ENCODE measurements around the gene FSD2.
"Not testable (repeated sequence)": the region's sequence is repeated elsewhere in the genome, so short reads cannot be mapped to it uniquely, and the experiment has no call there.

Gene FSD2

DNA sequence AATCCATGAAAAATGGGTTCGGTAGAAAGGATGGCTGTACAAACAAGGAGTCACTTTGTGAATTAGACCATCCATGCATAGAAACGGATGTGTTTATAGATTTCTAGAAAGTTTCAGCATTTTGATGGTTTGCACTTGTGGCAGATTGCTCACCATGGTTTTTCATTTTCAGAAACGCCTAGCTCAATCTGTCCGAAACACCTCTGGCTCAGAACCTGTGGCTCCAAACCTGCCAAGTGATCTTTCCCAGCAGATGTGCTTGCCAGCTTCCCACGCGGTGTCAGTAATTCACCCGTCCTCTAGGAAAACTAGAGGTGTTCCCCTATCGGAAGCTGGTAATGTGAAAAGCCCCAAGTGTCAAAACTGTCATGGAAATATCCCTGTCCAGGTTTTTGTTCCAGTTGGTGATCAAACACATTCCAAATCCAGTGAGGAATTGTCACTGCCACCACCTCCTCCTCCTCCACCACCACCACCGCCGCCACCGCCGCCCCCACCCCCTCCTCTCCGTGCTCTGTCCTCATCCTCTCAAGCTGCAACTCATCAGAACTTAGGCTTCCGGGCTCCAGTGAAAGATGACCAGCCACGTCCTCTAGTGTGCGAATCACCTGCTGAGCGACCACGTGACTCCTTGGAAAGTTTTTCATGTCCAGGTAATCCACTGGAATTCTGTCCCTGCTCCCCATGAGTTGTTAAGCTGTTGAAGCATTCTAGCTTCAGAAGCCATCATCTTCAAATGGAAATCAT is 24.7 kb upstream of the FSD2 start:
- no peak for DNase-seq (ENCODE audit: low spot score)

DNA sequence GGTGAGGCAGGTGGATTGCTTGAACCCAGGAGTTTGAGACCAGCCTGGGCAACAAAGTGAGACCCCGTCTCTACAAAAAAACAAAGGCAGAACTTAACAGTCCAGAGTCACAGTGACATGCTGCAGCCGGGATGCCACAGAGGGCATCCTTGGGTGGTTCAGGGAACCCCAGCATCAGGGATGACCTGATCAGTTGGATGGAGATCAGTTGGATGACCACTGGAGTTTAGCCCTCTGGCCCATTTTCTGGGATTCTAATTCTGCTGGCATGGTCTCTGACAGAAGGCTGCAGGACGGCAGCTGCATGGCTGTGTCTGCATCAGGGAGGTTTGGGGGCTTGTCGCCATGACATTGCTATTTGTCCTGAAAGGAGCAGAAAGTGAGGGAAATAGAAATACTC is 23.4 kb upstream of the FSD2 start:
- DNase-seq (ENCODE audit: low spot score): no peak

GRCh38 chr15:82828075-82828474 is 22.2 kb upstream of the FSD2 start:
- DNase-seq (ENCODE audit: low spot score): no peak

GRCh38 chr15:82823049-82823448 is 17.2 kb upstream of the FSD2 start:
- DNase-seq (ENCODE audit: low spot score): no peak

- not testable (repeated sequence) for DNase-seq (ENCODE audit: low spot score)
Measured at GRCh38 chr15:82821851-82822250, 16.0 kb upstream of the FSD2 start.

GRCh38 chr15:82821396-82821795 is 15.5 kb upstream of the FSD2 start:
- DNase-seq (ENCODE audit: low spot score): not testable (repeated sequence)

- DNase-seq (ENCODE audit: low spot score): no peak
Measured at GRCh38 chr15:82820128-82820527, 14.3 kb upstream of the FSD2 start.

DNA sequence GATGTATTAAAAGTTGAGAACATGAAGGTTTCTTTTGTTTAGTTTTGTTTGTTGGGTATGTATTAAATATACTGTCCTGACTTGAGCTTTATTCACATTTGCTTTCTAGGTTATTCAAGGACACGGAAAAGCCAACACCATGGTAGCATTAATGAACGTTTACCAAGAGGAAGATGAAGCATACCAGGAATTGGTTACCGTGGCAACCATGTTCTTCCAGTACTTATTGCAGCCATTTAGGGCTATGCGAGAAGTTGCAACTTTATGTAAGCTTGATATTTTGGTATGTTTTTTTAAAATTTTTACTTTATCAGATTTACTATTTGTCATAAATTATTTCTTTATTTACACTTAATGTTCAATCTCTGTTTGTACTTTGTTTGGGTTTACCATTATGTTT is 7.1 kb upstream of the FSD2 start:
- no peak for DNase-seq (ENCODE audit: low spot score)

DNA sequence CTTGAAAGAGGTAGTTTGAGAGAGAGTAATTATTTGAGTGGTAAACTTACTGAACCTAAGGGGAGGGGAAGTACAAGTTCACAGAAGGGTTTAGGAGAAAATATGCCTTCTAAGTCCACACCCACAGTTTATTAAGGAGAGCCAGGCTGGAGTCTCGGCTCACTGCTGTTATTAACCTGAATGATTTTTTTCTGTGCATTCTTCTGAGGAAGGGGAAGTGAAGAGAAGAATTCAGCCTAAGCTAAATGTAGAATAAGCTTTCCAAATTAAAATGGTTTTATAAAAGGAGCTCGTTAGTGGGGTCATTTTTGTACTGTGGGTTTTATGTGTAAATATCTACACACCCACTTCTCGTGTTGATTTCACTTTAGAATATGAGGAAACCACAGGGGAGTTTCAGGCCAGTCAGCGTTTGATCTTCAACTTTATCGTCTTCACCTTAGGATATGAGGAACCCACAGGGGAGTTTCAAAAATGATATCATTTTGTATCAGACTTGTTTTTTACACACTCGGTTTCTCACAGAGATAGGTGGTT is 5.1 kb upstream of the FSD2 start:
- peak; percentile 2 for DNase-seq (ENCODE audit: low spot score)

DNA sequence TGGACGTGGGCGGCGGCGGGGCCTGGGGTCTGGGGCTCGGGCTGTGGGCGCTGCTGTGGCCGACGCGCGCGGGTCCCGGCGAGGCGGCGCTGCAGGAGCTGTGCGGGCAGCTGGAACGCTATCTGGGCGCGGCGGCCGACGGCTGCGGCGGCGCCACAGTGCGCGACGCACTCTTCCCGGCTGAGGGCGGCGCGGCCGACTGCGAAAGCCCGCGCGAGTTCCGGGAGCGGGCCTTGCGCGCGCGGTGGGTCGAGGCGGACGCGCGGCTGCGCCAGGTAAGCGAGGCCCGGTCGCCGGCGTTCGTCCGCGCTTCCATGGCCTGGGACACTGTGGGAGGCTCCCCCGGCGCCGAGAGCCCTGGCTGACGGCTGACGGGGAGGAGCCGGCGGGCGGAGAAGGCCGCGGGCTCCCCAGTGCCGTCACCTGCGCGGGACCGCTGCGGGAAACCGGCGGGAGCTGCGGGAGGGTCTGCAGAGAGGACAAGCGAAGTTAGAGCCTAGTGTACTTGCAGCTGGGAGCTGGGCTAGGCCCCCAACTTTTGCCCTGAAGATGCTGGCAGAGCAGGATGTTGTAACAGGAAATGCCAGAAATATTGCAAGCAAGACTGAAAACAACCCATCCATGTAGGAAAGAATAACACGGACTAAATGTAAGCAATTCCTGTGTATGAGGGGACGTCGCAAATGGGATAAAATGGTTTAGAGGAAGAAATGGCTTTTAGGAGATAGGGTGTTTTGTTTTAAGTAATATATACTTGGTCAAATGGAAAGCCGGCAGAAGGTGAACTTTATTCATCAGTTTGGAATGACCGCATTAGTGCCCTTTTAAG is 4.4 kb upstream of the FSD2 start:
- peak; percentile 20 for DNase-seq (ENCODE audit: low spot score)

GRCh38 chr15:82809308-82810060 is 3.6 kb upstream of the FSD2 start, which contains the start of gene WHAMM:
WHAMM (plus strand) TSS chr15:82809628; CDS start chr15:82809727, 99 bp downstream.
- peak; percentile 99 for DNase-seq (ENCODE audit: low spot score)

DNA sequence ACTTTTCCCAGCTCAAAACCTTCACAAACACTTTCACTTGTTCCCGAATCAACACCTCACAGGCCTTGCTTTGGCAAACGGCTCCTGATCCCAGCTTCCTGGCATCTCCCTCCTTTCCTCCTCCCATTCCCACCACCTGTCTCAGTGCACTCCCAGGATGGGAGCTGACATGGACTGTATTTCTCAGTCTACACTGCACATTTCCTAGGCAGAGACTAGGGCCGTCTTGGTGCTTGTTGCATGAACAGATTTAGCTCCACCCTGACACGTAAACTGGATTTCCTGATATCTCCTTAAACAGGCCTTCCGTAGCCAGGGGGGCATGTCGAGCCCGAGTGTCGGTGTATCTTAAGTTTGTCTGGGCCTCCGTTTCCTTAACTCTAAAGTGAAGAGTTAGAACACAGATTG is 2.8 kb upstream of the FSD2 start:
- no peak for DNase-seq (ENCODE audit: low spot score)

DNA sequence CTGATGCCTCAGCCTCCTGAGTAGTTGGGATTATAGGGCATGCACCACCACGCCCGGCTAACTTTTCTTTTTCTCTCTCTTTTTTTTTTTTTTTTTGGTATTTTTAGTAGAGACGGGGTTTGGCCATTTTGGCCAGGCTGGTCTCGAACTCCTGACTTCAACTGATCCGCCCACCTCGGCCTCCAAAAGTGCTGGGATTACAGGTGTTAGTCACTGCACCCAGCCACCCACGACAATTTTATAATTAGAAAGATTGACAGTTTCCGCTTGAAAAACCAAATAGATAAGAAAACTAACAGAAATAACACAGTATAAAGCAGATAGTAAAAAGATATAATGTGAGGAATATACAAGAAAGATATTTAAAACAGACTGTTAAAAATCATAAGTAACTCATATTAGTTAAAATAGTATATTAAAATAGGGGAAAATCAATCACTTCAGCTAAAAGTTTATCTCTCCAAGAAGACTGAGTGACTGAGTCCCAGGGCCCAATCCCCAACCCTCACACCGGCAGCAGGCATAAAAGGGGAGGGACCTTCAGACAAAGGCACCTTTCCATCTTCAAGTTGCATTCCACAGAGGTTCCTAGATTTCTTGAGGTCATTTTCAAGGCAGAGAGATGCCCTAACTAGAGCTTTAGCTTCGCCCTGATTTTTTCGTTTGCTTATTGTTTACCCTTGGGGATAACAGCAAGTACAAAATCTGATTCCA is 2.2 kb upstream of the FSD2 start:
- no peak for DNase-seq (ENCODE audit: low spot score)

DNA sequence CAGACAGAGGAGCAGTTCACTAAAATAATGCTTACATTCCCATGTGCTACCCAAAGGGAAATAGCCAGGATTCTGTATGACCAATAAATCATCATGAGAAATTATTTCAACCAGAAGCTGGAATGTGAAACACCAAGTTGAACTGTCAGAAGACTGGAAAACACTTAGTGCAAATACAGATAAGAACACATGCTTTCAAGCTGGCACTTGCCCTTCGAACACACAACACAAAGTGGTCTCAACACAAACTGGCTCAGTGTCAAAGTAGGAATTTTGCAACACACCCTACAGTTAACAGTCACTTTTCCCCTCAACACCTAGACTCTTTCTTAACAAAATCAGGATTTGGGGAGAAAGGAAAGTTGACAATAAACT is 1.3 kb downstream of the FSD2 start:
- no peak for DNase-seq (ENCODE audit: low spot score)

DNA sequence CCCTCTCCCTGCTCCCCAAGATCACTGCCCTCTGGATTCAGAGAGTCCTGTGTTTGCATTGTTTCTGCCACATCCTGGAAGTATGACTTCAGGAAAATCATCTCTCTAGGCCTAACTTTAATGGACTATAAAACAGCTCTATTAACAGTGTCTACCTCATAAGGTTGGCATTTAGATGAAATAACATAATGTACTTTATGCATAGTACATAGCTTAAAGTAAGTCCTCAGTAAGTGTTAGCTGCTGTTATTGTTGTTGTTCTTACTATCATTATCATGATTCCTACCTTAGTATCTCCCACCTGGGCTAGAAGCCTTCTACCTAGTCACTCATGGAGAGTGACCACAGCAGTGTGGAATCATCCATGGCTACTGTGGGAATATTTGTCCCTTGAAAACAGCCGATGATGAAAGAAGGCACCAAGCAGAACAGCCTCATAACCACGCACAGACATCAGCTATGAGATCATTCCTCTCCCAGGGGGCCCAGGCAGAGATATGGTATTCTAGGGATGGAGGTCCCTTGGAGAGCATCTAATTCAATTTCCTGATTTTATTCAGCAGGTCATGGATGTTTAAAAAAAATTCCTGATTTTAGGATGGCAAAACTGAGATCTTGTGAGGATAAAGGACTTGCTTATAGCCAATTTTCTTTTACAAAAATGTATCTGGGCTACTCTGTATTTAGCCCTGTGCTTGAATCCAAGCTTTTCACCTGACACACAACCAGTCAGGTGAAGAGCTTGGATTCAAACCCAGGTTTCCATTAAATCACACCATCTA is 1.9 kb downstream of the FSD2 start:
- no peak for DNase-seq (ENCODE audit: low spot score)

GRCh38 chr15:82802497-82802896 is 3.4 kb downstream of the FSD2 start:
- no peak for DNase-seq (ENCODE audit: low spot score)

GRCh38 chr15:82799183-82799841 is 6.6 kb downstream of the FSD2 start:
- no peak for DNase-seq (ENCODE audit: low spot score)

DNA sequence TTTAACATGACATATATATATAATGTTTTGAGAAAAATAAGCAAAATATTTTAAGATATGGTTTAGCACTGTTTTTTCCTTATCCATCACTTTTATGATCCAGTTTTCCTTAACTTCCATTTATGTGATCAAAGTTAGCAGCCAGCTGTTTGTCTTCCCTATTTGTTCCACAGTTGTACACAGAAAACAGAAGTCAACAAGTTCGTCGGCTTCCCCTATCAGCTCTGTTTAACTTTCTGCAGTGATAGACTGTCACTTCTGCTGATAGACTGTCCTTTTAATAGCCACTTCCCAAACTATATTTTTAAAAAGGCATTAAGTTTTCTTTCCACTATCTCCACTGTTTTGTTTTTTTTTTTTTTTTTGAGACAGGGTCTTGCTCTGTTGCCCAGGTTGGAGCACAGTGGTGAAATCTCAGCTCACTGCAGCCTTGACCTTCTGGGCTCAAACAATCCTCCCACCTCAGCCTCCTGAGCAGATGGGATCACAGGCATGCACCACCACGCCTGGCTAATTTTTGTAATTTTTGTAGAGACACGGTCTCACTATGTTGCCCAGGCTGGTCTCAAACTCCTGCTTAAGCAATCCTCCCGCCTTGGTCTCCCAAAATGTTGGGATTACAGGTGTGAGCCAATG is 7.2 kb downstream of the FSD2 start:
- DNase-seq (ENCODE audit: low spot score): no peak

GRCh38 chr15:82798104-82798503 is 7.8 kb downstream of the FSD2 start:
- DNase-seq (ENCODE audit: low spot score): no peak

- DNase-seq (ENCODE audit: low spot score): no peak
Measured at GRCh38 chr15:82793737-82794136, 12.1 kb downstream of the FSD2 start.
